NB4 (cell line): Measurements from ENCODE around the gene PHF2.

ENCODE experiments used
- DNase-seq: peaks from one replicate; pipeline ENCODE4 v3.0.0; 2010; ENCODE audit warnings: low read depth
- H3K4me3 ChIP-seq: one replicate; pipeline ENCODE4 v1.5.1; 2011; ENCODE audit warnings: mild to moderate bottlenecking, low read depth, low read length, moderate library complexity
- MYC ChIP-seq: IDR thresholded peaks from 2 replicates; pipeline ENCODE4 v1.6.1; 2011; ENCODE audit warnings: low read depth, low read length
- POLR2A ChIP-seq: IDR thresholded peaks from 2 replicates; pipeline ENCODE4 v1.6.1; 2011; ENCODE audit warnings: mild to moderate bottlenecking; ENCODE audit not compliant: insufficient read length; ENCODE audit errors: extremely low read depth
- TF ChIP-seq, protein P1 (sequence below): IDR thresholded peaks from one replicate; pipeline ENCODE4 v1.5.1; 2012; ENCODE audit warnings: low read depth, low read length
- TF ChIP-seq, protein P2 (sequence below): IDR thresholded peaks from 2 replicates; pipeline ENCODE4 v1.6.1; 2011; ENCODE audit warnings: low read depth, low read length

Gene PHF2

DNA sequence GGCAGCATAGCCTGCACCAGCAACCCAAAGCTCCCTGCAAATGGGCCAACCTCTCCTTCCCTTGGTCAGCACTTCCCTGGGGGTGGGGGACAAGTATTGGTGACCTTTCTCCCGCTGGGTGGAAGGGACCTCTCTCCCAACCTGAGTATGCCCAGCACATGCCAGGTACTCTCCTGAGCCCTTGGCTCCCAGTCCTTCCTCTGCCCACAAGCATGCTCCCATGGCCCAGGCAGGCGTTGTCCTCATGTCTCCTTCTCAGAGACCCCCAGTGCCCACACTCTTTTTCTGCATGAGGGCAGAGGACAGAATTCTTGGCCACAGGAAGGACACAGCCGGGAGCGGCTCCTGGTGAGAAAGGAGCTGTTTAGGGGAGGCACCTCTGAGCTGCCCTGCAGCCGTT lies 60.3 kb downstream of the PHF2 start:
- TF ChIP-seq, protein P1, sequence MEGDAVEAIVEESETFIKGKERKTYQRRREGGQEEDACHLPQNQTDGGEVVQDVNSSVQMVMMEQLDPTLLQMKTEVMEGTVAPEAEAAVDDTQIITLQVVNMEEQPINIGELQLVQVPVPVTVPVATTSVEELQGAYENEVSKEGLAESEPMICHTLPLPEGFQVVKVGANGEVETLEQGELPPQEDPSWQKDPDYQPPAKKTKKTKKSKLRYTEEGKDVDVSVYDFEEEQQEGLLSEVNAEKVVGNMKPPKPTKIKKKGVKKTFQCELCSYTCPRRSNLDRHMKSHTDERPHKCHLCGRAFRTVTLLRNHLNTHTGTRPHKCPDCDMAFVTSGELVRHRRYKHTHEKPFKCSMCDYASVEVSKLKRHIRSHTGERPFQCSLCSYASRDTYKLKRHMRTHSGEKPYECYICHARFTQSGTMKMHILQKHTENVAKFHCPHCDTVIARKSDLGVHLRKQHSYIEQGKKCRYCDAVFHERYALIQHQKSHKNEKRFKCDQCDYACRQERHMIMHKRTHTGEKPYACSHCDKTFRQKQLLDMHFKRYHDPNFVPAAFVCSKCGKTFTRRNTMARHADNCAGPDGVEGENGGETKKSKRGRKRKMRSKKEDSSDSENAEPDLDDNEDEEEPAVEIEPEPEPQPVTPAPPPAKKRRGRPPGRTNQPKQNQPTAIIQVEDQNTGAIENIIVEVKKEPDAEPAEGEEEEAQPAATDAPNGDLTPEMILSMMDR: no peak
- TF ChIP-seq, protein P2, sequence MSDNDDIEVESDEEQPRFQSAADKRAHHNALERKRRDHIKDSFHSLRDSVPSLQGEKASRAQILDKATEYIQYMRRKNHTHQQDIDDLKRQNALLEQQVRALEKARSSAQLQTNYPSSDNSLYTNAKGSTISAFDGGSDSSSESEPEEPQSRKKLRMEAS: no peak
- TF ChIP-seq POLR2A: no peak
- no peak for TF ChIP-seq MYC
- no peak overlapping the region for H3K4me3 ChIP-seq
- no peak for DNase-seq

DNA sequence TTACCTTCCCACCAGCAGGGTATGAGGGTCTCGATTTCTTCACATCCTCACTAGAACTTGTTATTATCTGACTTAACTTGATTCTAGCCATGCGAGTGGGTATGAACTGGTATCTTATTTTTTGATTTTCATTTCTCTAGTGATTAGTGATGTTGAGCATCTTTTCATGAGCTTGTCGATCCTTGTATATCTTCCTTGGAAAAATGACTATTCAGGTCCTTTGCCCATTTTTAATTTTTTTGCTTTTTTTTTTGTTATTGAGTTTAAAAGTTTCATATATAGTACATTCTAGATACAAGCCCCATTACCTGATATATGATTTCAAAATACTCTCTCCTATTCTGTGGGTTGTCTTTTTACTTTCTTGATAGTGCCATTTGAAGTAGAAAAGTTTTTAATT lies 61.5 kb downstream of the PHF2 start:
- TF ChIP-seq, protein P1: no peak
- TF ChIP-seq MYC: no peak
- TF ChIP-seq, protein P2: no peak
- TF ChIP-seq POLR2A: no peak
- DNase-seq: no peak
- no peak overlapping the region for H3K4me3 ChIP-seq

DNA sequence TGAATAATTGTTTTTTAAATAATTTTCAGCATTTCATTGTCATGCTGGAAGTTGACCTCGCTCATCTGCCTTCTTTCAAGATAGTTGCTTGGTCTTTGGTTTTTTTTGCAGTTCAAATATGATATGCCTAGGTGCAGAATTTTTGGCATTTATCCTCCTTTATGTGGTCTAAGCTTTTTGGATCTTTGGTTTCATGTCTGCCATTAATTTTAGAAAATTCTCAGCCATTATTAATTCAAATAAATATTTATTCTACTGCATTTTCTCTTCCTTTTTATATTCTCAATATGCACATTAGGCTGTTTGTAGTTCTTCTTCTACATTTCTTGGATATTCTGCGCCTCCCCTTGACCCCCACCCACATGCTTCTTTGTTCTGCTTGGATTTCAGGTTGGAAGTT lies 63.6 kb downstream of the PHF2 start:
- DNase-seq: no peak
- H3K4me3 ChIP-seq: no peak overlapping the region
- TF ChIP-seq, protein P1: no peak
- TF ChIP-seq, protein P2: no peak
- TF ChIP-seq MYC: no peak
- no peak for TF ChIP-seq POLR2A

- DNase-seq: no peak
- H3K4me3 ChIP-seq: no peak overlapping the region
- TF ChIP-seq, protein P2: no peak
- TF ChIP-seq POLR2A: no peak
- TF ChIP-seq, protein P1: no peak
- TF ChIP-seq MYC: no peak
Measured at GRCh38 chr9:93642961-93643360, 66.6 kb downstream of the PHF2 start.

DNA sequence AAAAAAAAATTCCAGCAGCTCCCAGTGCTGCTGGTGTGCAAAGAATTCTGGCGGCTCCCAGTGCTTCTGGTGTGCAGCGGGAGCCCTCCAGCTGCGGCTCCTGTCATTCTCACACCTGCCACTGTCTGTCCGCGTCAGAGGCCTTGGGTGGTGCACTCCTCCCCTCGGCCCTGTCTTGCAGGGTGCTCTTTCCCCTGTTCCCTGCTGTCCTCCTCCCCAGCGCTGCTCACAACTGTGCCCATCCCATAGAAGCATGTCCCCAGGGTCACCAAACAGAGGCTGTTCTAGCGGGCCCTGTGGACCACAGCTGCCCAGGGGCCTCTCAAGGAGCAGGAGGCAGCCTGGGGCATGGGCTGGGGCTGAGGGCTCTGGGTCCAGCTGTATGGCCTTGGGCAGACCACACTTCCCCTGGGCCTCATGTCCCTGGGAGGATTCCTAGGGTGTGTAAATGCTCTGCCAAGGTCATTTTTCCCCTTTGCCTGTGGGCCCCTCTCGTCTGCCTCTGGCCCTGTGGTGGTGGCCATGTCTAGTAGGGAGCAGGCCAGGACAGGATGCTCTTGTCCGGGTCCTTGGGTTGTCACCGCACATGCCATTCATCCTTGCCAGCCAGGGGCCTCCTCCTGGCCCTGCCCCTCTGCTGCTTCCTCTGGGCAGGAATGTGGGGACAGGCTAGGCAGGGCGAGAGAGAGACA lies 68.2 kb downstream of the PHF2 start:
- no peak for DNase-seq
- TF ChIP-seq, protein P1: no peak
- TF ChIP-seq MYC (no peak), POLR2A (no peak)
- TF ChIP-seq, protein P2: no peak
- no peak overlapping the region for H3K4me3 ChIP-seq
